Small intestine (tissue), 7 donors: ENCODE results near the gene OGA. TPM values are rescaled to one million over a fixed set of nuclear protein-coding genes. Genes with fewer than 3 reads are reported as not detected.

Experiments used
- DNase-seq, 2 donors: peaks; one replicate each; pipeline versions ENCODE4 v3.0.0 to v3.0.0-alpha.2; 2013
- FAIRE-seq: peaks from 2 replicates; lab custom pipeline; 2012; peaks lifted over from hg19 to GRCh38; lab: Jason Lieb, UNC
- H3K27ac ChIP-seq, 3 donors: one replicate each; pipeline ENCODE4 v1.5.1; 2013; ENCODE audit warnings: low read length in 2 of 3, mild to moderate bottlenecking in 2 of 3, control low read depth in 1 of 3, inconsistent platforms in 1 of 3, low read depth in 1 of 3, moderate library complexity in 1 of 3
- H3K27me3 ChIP-seq, 3 donors: one replicate each; pipeline ENCODE4 v1.6.1; 2013; ENCODE audit warnings: low read length in 3 of 3, inconsistent platforms in 1 of 3; ENCODE audit not compliant: control insufficient read depth in 3 of 3, insufficient read depth in 3 of 3
- H3K36me3 ChIP-seq, 3 donors: one replicate each; pipeline ENCODE4 v1.6.1; 2013; ENCODE audit warnings: low read length in 3 of 3, inconsistent platforms in 1 of 3, low read depth in 1 of 3, mild to moderate bottlenecking in 1 of 3, moderate library complexity in 1 of 3; ENCODE audit not compliant: control insufficient read depth in 3 of 3, insufficient read depth in 2 of 3
- H3K4me1 ChIP-seq, 3 donors: one replicate each; pipeline ENCODE4 v1.6.1; 2013; ENCODE audit warnings: low read length in 2 of 3, inconsistent platforms in 1 of 3, low read depth in 1 of 3, mild to moderate bottlenecking in 1 of 3, moderate library complexity in 1 of 3; ENCODE audit not compliant: control insufficient read depth in 3 of 3, insufficient read depth in 2 of 3
- H3K4me3 ChIP-seq, 3 donors: one replicate each; pipeline ENCODE4 v1.5.1; 2013; ENCODE audit warnings: low read length in 3 of 3, control low read depth in 1 of 3, inconsistent platforms in 1 of 3, low read depth in 1 of 3, mild to moderate bottlenecking in 1 of 3, moderate library complexity in 1 of 3
- H3K9me3 ChIP-seq, 2 donors: one replicate each; pipeline ENCODE4 v1.6.1; 2013; ENCODE audit warnings: low read depth in 1 of 2, low read length in 1 of 2; ENCODE audit not compliant: control insufficient read depth in 2 of 2, insufficient read depth in 1 of 2
- WGBS, 3 donors: extraction: QIAGEN DNeasy Blood & Tissue Kit; methylation state at CpG; one replicate each; pipeline ENCODE4 v1.1.7; 2013; 5-methylcytosine and 5-hydroxymethylcytosine counted together
- polyA plus RNA-seq, 4 donors: library from polyadenylated mRNA; stranded (reverse) in 3 of 4; unstranded in 1 of 4; fragments of 200-250 nt in 3 of 4; fragments of 120-200 nt in 1 of 4; gene quantifications; one replicate each; pipeline versions ENCODE4 v1.2.1 to v1.2.3, GENCODE V29; 2013
- donor health status: healthy with polysubstance abuse.
- donor health status: control.
- donor health status: control.
- donor health status: Bipolar disorder and iron deficiency.
- donor health status: healthy.

Gene OGA
- polyA plus RNA-seq, 4 donors: 26.5 to 116 (median 31.3) TPM

DNA sequence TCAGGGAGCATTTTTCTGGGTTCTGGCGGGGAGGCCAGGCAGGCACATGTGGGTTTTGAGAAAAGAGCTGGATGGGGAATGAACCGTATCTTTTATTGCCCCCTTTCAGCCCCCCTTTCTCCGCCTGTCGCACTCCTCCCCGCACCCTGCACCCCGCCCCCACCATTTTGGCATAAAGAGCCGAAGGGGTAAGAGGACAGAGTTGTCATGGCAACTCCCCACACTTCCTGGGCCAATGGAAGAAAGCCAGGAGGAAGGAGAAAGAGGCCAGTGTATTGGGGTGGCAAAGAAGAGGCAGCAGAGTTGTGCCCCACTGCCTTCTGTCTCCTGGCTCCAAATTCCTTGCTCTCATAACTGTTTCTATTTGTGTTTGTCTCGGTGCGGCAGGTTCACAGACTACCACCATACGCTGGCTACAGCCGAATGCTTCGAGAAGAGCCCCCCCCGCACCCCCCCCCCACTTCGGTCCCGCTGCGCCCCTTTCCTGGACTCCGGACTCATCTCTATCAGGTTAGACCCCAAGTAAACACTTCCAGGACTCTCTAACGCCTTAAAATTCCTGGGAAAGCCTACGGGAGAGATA is 21.9 kb upstream of the OGA start:
- WGBS, 3 donors: 1 to 3% (median 2%) methylated on average over 19 of the region's 19 CpGs
- Histone ChIP-seq H3K4me3 (peak overlapping the region in 2 of 3 donors; percentile 55 to 66), H3K27me3 (peaks cover 0 to 3% (median 0%) of the 10 kb centered on the region in 3 donors), H3K4me1 (peaks cover 7 to 58% (median 15%) of the 10 kb centered on the region in 3 donors), H3K27ac (peak overlapping the region in 1 of 3 donors; percentile 77), H3K9me3 (no peaks in the 10 kb centered on the region), H3K36me3 (peaks cover 0 to 11% (median 0%) of the 10 kb centered on the region in 3 donors)
- DNase-seq: peak in 1 of 2 donors; percentile 33
- FAIRE-seq: no peak

DNA sequence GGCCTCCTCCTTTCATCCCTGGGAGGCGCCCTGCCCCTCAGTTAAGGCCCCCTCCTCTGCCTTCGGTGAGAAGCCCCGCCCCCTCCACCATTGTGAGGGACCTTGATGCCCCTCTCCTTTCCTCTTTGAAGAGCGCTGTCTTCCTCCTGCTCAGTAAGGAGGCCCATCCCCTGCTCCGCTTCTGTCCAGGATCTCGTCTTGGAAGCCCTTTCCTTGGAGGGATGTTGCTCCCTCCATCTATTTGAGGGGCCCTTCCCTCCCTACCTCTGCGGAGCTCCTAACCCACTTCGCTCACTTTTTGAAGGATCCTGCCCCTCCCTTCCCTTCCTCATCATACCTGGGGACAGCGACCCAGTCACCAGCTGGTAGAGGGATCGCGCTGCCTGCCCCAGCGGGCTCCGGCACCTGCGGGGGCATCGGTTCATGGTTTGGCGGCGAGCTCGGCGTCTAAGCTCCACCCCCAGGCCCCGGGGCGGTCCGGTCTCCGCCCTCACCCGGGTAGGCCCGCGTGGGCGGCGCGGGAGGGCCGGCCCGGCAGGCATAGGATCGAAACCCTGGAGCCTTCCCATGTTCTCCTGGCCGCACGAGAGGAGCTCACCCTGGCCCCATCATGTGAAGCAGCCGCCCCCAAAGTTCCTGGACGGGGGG is 21.3 kb upstream of the OGA start:
- Histone ChIP-seq H3K4me1 (peaks cover 7 to 65% (median 15%) of the 10 kb centered on the region in 3 donors), H3K4me3 (peak overlapping the region in 2 of 3 donors; percentile 55 to 66), H3K9me3 (no peaks in the 10 kb centered on the region), H3K27ac (peak overlapping the region in 1 of 3 donors; percentile 77), H3K27me3 (peaks cover 0 to 3% (median 0%) of the 10 kb centered on the region in 3 donors), H3K36me3 (peaks cover 0 to 8% (median 0%) of the 10 kb centered on the region in 3 donors)
- WGBS, 3 donors: 12 to 19% (median 16%) methylated on average over 32 to 36 of the region's 36 CpGs
- DNase-seq (peak; percentile 45 to 82), FAIRE-seq (no peak)

DNA sequence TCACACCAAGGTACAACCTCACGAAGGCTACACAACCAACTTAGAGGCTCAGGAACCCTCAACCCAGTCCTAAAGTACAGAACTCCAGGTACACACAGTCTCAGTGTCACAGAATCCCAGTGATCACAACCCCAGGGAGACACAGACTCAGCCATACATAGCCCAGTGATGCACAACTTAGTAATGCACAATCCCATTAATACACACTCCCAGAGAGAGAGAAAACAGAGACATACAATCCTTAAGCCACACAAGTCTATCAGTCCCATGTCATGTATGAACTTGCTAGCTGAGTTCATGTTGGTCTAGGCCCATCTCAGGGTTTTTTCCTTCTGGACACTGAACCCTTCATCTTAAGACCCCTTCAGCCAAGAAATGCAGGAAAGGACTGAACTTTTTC is 20.8 kb upstream of the OGA start:
- WGBS, 3 donors: 92 to 100% (median 96%) methylated on average over 1 of the region's 1 CpG

DNA sequence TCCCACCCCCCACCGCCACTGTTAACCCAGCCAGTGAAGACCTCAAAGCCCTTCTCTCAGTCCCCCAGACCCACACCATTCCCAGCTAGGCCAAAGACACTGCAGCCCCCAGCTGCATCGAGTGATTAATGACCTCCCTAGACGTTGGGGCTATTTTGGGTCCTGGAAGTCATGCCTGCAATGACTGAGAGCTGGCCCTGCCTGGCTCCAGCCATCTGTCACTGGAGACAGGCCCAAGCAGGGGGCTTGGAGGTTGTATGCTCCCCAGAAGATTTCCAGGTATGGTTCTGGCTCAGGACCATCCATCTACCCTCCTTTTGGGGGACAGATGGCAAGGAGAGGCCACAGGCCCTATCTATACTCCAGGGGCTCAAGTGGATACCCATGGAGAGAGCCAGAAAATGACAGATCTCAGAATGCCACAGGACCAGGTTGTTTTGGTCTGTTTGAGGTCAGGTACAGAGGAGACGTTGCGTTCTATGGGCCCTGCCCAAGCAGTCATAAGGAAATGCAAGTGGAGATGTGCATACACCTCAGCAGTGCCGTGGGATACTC is 20.2 kb upstream of the OGA start:
- whole genome bisulfite sequencing, 3 donors: 68 to 86% (median 76%) methylated on average over 6 of the region's 6 CpGs
- Histone ChIP-seq H3K4me1 (peaks cover 7 to 67% (median 15%) of the 10 kb centered on the region in 3 donors), H3K27ac (peak overlapping the region in 1 of 3 donors; percentile 77), H3K9me3 (no peaks in the 10 kb centered on the region), H3K4me3 (peak overlapping the region in 1 of 3 donors; percentile 66), H3K36me3 (peaks cover 0 to 17% (median 0%) of the 10 kb centered on the region in 3 donors), H3K27me3 (peaks cover 0 to 3% (median 0%) of the 10 kb centered on the region in 3 donors)
- FAIRE-seq (no peak), DNase-seq (peak in 1 of 2 donors; percentile 15)

More for the DNA sequence above, 20.8 kb upstream of the OGA start:
- peaks cover 0 to 13% (median 0%) of the 10 kb centered on the region in 3 donors for H3K36me3 ChIP-seq
- peak overlapping the region in 1 of 3 donors; percentile 66 for H3K4me3 ChIP-seq
- peaks cover 7 to 68% (median 15%) of the 10 kb centered on the region in 3 donors for H3K4me1 ChIP-seq
- peak in 1 of 2 donors; percentile 42 for DNase-seq
- peak overlapping the region in 1 of 3 donors; percentile 77 for H3K27ac ChIP-seq
- peaks cover 0 to 3% (median 0%) of the 10 kb centered on the region in 3 donors for H3K27me3 ChIP-seq
- H3K9me3 ChIP-seq: no peaks in the 10 kb centered on the region
- no peak for FAIRE-seq

DNA sequence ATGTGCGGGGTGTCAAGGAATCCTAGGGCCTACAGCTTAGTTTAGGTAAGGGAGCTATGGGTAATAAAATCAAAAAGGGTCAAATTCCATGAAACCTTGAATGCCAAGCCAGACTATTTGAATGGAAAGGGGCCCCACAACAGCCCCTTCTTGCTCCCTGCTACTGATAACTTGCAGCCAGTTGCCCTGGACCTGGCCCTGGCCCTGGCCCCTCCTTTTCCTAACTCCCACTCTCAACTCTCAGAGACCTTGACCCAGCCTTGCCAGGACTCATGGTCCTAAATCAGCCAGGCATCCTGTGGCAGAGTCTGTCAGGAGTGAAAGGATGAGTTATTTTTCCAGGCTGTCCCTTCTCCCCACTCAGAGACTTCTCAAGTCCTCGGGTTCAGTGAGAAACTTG is 19.5 kb upstream of the OGA start:
- no peaks in the 10 kb centered on the region for H3K9me3 ChIP-seq
- H3K27ac ChIP-seq: peak overlapping the region in 1 of 3 donors; percentile 77
- H3K36me3 ChIP-seq: peaks cover 0 to 17% (median 0%) of the 10 kb centered on the region in 3 donors
- H3K4me1 ChIP-seq: peaks cover 7 to 67% (median 15%) of the 10 kb centered on the region in 3 donors
- no peaks in the 10 kb centered on the region for H3K27me3 ChIP-seq
- no peak overlapping the region for H3K4me3 ChIP-seq
- FAIRE-seq (no peak), DNase-seq (peak in 1 of 2 donors; percentile 87)
- WGBS, 3 donors: 13 to 62% (median 60%) methylated on average over 2 of the region's 2 CpGs

DNA sequence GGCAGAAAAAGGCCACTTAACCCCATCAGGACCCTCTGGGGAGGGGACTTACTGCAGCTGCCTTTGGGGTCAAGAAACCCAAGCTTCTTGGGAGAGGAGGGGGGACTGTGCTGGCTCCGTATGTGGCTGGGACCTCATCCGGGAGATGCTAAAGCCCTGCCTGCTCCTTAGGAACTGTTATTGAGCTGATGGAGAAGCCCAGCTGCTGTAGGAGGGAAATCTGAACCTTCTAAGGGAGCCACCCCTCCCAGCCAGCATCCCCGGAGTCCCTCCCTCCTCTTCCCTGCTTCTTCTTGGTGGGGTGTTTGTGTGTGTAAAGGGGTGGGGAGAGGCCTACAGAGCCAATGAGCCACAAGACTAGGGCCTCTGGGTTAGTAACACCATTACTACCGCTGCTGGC is 17.1 kb upstream of the OGA start:
- no peaks in the 10 kb centered on the region for H3K27me3 ChIP-seq
- H3K4me3 ChIP-seq: no peak overlapping the region
- peaks cover 0 to 15% (median 0%) of the 10 kb centered on the region in 3 donors for H3K36me3 ChIP-seq
- no peak overlapping the region for H3K27ac ChIP-seq
- no peaks in the 10 kb centered on the region for H3K9me3 ChIP-seq
- WGBS, 3 donors: 87 to 98% (median 95%) methylated on average over 4 of the region's 4 CpGs
- DNase-seq (no peak), FAIRE-seq (no peak)
- peaks cover 6 to 70% (median 10%) of the 10 kb centered on the region in 3 donors for H3K4me1 ChIP-seq

DNA sequence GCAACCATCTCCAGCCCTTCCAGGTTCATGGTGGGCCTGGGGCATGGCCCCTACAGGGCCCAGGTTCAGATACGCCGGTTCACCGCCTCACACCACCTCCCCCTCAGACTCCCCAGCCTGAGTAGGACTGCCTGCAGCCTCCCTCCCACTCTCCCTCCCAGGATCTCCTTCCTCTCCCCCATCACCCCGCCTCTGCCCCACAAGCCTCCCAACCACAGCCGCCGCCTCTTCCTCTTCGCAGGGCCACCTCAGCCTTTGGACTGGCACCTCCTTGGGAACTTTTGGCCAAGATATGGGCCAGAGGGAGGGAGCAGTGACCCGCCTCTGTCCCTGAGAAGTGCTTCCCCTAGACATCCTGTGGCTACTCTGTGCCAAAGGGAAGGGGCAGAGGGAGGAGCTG is 16.1 kb upstream of the OGA start:
- peaks cover 0 to 15% (median 0%) of the 10 kb centered on the region in 3 donors for H3K36me3 ChIP-seq
- H3K9me3 ChIP-seq: no peaks in the 10 kb centered on the region
- WGBS, 3 donors: 54 to 60% (median 57%) methylated on average over 7 to 8 of the region's 8 CpGs
- FAIRE-seq (no peak), DNase-seq (no peak)
- peaks cover 5 to 70% (median 10%) of the 10 kb centered on the region in 3 donors for H3K4me1 ChIP-seq
- no peak overlapping the region for H3K4me3 ChIP-seq
- no peaks in the 10 kb centered on the region for H3K27me3 ChIP-seq
- H3K27ac ChIP-seq: no peak overlapping the region

DNA sequence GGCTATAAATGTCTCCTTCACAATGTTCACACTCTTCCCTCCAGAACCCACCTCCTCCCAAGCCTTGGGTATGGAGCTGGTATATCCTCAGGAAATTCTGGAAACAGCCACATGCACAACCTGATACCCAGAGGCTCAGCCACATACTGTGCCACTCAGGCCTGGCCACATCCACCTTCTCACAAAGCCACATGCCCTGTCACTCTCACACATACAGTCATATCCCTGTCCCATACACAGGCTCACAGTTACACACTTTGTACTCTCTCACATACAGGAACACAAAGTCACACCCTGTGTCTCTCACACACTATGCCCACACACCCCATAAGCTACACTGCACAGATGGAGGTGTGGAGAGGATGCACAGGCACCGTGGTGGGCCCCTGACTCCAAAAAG is 15.2 kb upstream of the OGA start:
- 67 to 95% (median 94%) methylated on average over 1 of the region's 1 CpG for WGBS, 3 donors
- no peak overlapping the region for H3K27ac ChIP-seq
- peaks cover 5 to 65% (median 10%) of the 10 kb centered on the region in 3 donors for H3K4me1 ChIP-seq
- no peak for FAIRE-seq
- H3K4me3 ChIP-seq: no peak overlapping the region
- H3K36me3 ChIP-seq: peaks cover 0 to 19% (median 0%) of the 10 kb centered on the region in 3 donors
- H3K27me3 ChIP-seq: no peaks in the 10 kb centered on the region
- no peak for DNase-seq
- no peaks in the 10 kb centered on the region for H3K9me3 ChIP-seq
